Measurements from ENCODE around the gene DPP8.

GRCh38 chr15:65413760-65414144 is 103.7 kb downstream of the DPP8 start:
- no peak for TF ChIP-seq POLR2AphosphoS5 (IDR thresholded peaks at IDR 0.05)
- TF ChIP-seq POLR2A (IDR thresholded peaks at IDR 0.05): no peak
- no peak for TF ChIP-seq CTCF (IDR thresholded peaks at IDR 0.05)
- TF ChIP-seq EP300 (IDR thresholded peaks at IDR 0.05): no peak

All from upper lobe of left lung (tissue), 4 donors.